Suppressor macrophage (primary cell): Measurements from ENCODE around the gene PDIA4.
"Not testable (repeated sequence)": the region's sequence is repeated elsewhere in the genome, so short reads cannot be mapped to it uniquely, and the experiment has no call there.

Source experiments
- DNase-seq, 4 experiments: peaks; one replicate each; pipeline ENCODE4 v3.0.0-alpha.2; 2020 to 2022

PDIA4 gene

GRCh38 chr7:149031353-149031910 is 3.1 kb upstream of the PDIA4 start:
- no peak for DNase-seq

GRCh38 chr7:149030439-149030838 is 2.1 kb upstream of the PDIA4 start:
- not testable (repeated sequence) for DNase-seq

GRCh38 chr7:149027611-149028345 is 527 bp downstream of the PDIA4 start:
- DNase-seq: peak in 3 of 4 experiments; percentile 21 to 42 (median 28)

- DNase-seq: peak in 3 of 4 experiments; percentile 20 to 60 (median 50)
These were observed 1.2 kb downstream of the PDIA4 start for GRCh38 chr7:149027055-149027454.

DNA sequence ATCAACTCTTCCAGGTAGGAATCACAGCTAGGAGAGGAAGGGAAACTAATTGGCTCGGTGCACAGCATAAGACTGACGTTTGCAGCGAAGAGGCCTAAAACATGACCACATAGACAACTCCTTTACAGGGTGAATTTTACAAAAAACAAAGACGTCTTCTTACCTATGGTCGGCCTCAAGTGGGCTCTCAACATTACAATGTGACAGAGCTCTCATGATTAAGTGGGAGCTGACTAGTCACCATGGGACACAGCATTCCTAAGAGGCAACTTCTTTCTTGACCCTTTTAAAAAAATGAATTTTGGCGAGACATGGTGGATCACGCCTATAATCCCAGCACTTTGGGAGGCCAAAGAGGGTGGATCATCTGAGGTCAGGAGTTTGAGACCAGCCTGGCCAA is 4.6 kb downstream of the PDIA4 start:
- DNase-seq: no peak

DNA sequence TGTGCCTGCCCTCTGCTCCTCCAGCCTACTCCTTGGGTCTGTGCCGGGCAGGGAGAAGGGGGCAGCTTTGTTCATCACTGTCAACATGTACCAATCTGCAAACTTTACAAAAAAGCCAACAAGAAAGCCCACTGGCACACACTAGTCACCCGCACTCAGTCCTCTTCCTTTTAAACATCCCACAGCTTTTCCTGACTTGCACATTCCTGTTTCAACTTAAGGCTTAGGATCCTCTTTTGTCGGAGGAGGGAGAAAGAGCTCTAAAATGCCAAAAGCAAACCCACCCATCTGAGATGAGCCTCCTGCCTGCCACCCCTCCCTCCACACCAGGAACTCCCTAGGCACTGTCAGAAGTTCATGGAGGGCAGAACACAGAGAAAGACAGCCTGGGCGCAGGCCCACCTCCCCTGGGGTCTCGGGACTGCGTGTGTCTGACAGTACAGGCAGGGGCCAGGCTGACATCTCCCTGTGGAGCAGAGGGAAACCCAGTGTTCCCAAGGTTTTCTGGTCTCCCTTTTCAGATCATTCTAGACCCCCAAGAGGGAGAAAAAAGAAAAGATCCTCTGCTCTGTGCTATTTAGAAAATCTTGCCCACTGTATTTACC is 5.4 kb downstream of the PDIA4 start:
- DNase-seq: peak; percentile 21 to 54 (median 35)

GRCh38 chr7:149021725-149022062 is 6.6 kb downstream of the PDIA4 start:
- DNase-seq: no peak

- DNase-seq: no peak
These were observed 7.8 kb downstream of the PDIA4 start for GRCh38 chr7:149020483-149020882.

DNA sequence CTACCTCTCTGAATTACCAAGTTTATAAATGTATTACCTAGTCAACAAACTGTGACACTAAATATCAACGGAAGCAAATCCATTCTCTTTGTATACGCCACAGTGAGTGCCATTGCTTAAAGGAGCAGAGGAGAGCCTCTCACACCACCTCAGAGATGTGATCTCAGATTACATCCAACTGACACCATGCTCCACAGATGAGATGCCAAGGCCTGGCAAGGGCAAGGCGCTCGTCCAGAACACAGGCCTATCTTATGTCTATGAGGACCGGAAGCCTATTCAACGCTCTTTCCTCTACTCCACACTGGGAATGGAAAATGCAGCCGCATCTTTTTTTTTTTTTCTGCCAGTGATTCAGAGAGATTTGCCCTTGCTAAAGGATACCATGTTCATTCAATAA is 11.4 kb downstream of the PDIA4 start:
- no peak for DNase-seq

- no peak for DNase-seq
These were observed 14.0 kb downstream of the PDIA4 start for GRCh38 chr7:149014309-149014708.

DNA sequence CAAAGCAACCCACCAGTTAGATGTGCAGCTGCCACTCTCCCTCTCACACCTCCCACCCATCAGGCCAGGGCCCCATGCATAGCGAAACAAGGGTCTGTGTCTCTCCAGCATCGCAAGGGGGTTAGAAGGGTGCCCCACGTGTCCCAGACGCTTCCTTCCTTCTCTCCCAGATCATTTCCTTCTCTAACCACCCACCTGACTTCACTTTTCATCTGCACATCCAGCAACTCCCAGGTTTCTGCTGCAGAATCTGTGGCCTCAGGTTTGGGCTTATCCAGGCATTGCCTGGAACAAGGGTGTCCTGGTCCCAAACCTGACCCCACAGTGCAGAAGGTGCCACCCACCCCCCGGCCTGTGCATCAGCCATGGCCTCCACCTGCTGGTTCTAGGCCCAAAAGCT is 14.4 kb downstream of the PDIA4 start:
- DNase-seq: no peak

GRCh38 chr7:149012730-149013129 is 15.6 kb downstream of the PDIA4 start:
- not testable (repeated sequence) for DNase-seq

GRCh38 chr7:149011491-149011890 is 16.8 kb downstream of the PDIA4 start:
- no peak for DNase-seq

DNA sequence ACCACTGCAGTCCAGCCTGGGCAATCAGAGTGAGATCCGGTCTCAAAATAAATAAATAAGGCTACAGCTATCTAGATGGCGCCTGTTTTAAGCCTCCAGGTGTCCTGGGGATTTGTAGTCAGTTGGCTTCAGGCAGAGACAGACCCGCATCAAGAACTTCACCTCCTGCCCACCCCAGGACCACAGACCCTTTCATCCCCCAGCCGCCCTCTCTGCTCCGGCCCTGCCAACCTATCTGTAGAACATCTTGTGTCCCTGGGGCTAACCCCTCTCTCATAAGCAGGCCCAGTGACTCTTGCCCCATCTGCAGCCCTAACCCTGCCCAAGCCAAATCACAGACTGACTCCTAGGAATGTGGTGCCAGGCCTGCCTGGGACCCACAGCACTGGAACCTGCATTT is 17.9 kb downstream of the PDIA4 start:
- no peak for DNase-seq

- no peak for DNase-seq
These were observed 18.8 kb downstream of the PDIA4 start for GRCh38 chr7:149009527-149009926.

- DNase-seq: no peak
These were observed 20.7 kb downstream of the PDIA4 start for GRCh38 chr7:149007611-149008010.

DNA sequence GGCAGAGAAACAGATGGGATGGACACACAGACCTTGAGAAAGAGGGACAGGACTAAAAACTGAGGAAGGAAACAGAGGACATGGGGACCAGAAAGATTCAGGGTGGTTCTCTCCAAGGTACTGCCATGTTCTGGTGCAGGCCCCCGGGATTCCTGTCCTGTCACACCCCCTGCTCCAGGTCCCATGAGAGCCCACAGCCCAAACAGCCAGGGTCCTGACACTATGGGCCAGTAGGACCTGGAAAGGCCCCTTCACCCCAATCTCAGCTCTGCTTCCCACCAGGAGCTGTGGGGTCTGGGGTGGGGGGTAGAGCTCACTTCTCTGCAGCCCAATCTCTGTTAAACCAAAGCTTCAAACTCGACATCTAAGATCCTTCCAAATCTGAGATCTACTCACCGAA is 21.2 kb downstream of the PDIA4 start:
- DNase-seq: no peak

DNA sequence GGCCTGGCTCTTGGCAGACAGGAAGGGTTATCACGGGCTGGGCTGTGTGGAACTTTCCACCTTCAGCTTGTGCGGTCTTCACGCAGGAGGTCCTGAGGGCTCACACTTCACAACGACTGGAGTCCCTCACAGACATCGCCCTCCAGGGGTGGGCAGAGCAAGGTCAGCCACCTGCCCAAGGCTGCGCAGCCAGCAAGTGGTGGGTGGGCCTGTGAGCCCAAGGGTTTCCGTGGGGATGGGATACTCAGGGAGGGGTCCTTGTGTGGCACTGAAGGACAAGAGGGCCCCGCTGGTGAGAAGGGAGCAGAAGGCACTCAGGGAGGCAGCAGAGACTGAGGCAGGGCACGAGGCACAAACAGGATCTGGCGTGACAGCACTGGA is 22.0 kb downstream of the PDIA4 start:
- DNase-seq: no peak

DNA sequence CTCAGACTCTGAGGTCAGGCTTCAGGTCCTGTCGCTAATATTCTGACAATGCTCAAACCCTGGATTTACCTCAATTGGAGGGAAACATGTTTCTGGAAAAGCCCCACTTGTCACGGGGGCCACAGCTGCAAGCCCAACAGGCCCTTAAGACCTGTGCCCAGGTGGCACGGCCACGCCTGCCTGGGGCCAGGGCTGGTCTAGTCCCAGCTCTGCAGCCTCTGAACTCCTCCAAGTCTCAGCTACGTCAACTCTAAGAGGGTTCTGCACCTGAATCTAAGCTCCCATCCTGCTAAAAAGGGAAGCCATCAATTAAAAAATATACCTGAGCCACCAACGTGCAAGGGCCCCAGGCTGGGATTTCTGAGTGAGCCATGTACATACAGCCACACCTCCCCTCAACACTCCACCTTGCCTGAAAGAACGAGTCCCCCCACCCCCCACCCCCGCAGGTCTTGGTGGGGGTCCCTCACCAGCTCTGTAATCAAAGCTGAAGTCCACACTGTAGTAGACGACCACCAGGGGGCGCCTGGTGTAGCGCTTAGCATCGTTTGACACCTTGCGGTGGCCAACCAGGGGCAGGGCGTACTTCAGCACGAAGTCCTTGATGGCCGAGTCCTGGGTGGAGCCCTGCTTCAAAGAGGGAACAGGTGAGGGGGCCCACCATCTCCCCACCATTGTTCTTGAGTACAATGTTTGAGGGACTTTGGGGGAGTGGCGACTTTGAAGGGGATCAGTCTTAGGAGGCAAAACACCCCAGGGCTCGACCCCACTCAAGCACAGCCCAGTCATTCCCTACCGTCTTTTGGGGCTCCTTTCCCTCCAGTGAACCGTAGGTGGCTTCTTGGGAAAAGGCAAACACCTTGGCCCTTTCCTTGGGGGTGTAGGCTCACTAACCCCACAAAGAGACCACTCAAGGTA is 22.6 kb downstream of the PDIA4 start:
- DNase-seq: peak; percentile 84 to 95 (median 90)

DNA sequence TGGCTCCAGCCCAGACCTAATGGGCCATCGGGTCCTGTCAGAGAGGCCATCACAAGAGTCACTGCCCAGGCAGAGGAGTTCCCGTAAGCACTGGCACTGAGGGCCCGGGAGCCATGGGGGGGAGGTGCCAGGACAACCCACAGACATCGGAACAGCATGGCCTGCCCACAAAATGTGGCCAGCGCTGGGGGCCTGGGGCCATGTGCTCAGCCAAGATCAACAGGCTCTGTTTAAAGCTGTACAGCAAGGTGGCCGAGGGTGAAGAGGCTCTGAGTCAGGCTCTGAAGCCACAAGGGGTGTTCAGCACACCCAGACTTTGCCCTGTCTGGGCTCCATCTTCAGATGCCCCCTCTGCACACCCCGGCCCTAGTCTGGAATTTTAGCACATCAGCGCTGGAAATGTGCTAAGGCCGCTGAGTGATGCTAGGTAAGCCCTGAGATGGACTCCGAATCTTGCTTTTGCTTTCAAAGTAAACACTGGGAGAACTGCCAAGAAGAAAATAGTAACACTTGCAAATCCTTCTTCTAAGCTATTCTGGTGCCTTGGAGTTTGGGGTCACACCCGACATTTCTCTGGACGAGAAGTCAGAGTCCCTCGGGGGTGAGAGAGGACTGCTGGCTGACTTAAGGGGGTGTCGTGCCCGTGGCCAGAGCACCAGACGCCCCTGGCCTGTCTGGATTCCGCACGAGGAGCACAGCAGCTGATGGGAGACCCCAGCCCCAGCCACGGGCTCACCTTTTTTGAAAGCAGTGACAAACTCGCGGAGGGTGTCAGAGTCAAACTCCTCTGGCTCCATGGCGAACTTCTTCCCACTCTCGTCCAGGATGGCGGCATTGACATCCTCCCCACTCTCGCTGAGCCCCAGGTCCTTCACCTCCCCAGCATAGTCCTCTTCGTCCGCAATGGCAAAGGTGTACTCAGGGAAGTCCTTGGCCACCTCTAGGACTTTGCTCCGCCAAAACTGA is 23.6 kb downstream of the PDIA4 start:
- no peak for DNase-seq

DNA sequence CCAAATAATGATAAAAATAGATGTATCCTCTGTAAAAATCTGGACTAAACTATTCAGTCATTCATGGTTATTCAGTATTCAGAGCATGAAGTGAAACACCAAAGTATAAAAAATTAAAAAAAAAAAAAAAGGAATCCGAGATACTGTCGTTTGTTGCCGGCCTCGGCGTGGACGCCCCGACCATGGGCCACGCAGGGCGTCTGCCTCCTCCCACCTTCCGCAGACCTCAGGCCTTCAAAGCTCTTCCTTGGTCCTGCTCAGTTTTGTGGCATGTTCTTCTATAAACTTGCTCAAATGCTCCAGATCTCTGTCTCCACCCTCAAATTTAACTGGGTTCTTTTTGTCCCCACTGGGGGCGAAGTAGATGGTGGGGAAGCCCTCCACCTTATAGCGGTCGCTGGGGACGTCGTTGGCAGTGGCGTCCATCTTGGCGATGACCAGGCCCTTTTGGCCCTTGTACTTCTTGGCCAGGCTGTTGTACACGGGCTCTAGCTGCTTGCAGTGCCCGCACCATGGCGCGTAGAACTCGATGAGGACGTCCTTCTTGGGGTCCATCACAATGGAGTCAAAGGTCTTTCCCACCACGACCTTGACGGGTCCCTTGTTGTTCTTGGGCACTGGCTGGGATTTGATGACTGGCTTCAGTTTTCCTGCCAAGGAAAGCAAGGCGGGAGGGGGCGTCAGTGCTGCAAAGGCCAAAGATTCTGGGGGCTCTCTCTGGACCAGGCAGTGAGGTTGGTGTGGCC is 24.6 kb downstream of the PDIA4 start:
- DNase-seq: no peak
